T-helper 2 cell treated with Interferon-gamma antibody and Interleukin-4, amounts not matched to agents 100 ng/mL and 5 ng/mL, for 36 hours (primary cell): ENCODE data around the gene PTGES3. TPM values are rescaled to one million over a fixed set of nuclear protein-coding genes. Genes with fewer than 3 reads are reported as not detected.

Source experiments
- intact Hi-C: fragments of 100-400 bp; cut with micrococcal nuclease; formaldehyde crosslinking; loops from one replicate; pipeline ENCODE4 v1.15.1; 2023
- total RNA-seq: library from RNA; stranded (reverse); gene quantifications from 2 replicates; pipeline ENCODE4 v1.2.3, GENCODE V29; 2022

The PTGES3 gene
- total RNA-seq, 1 donor from 2014 or later = 260 TPM

- intact Hi-C loops = loop anchor here (5.0 to 10.0 kb wide), 5 partner anchors 297 to 1123 kb away; partner anchors contain the start of genes CDK4, IL23A, MARCHF9 and NAB2
These were observed 56.0 kb downstream of the PTGES3 start for GRCh38 chr12:56631790-56632700.

- intact Hi-C loops = loop anchor here (5.0 to 10.0 kb wide), 5 partner anchors 295 to 1125 kb away; partner anchors contain the start of genes CDK4, IL23A, MARCHF9 and NAB2
These were observed 57.9 kb downstream of the PTGES3 start, which contains the start of gene BAZ2A for GRCh38 chr12:56630180-56630632. Gene BAZ2A (minus strand): TSS chr12:56630326. CDS start chr12:56617530, 12,796 bp downstream.

GRCh38 chr12:56629459-56630179, 58.5 kb downstream of the PTGES3 start:
- intact Hi-C loops = loop anchor here (5.0 to 10.0 kb wide), 5 partner anchors 295 to 1125 kb away; partner anchors contain the start of genes CDK4, IL23A, MARCHF9 and NAB2

DNA sequence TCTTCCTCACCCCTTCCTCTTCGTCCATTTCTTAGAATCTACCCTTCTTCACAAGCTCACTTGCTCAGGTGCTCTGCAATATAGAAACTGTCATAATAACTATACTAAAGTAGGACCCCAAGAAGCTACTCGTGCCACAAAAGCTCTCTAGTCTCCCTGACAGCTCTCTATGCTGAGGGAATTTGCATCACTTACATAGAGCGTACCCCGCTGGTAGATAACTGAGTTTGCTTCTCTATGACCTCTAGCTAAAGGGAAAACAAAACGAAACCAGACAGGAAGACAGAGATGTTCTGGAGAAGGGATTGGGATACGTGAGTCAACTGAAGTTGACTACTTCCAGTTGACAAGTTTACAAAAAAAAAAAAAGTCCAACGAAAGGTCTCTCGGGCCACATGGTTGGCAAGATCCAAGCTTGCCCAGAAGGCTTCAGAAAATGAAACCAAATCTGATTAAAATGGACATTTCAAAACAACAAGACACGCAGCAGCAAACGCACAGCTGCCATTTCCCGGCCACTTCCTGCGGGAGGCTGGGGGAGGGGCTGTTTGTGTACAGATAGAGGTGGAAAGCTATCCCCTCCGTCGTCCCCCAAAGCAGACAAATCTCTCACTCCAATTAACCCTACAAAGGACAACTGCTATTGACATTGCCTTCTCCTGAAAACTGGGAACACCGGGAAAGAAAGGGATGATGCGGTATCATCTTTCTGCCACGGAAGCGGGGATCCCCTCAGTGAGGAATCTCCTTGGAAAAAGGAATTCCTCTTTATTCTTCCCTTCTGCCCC, 59.2 kb downstream of the PTGES3 start:
- intact Hi-C loops = loop anchor here (1.0 kb wide), 1 partner anchor 7 kb away; no protein-coding TSS in a partner anchor

GRCh38 chr12:56626701-56627100, 61.4 kb downstream of the PTGES3 start:
- intact Hi-C loops = no loop called here

GRCh38 chr12:56622535-56622934, 65.5 kb downstream of the PTGES3 start:
- intact Hi-C loops = no loop called here

DNA sequence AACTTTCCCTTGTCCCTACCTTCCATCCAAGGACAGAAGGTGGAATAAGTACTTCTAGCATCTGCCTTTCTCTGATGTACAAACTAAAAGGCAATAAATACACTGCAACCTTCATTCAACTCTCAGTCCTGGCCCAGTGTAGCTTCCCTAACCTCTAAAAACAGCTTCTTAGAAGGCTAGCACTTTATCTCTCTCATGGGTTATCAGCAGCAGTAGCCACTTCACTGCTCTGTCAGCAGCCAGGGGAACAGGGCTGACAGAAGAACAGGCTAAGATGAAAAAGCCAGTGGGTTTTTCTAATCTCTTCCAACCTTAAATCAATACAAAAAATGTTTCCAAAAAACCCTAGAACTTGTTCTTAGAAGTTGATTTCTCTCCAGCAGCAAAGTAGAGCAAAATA, 71.2 kb downstream of the PTGES3 start:
- intact Hi-C loops = no loop called here

DNA sequence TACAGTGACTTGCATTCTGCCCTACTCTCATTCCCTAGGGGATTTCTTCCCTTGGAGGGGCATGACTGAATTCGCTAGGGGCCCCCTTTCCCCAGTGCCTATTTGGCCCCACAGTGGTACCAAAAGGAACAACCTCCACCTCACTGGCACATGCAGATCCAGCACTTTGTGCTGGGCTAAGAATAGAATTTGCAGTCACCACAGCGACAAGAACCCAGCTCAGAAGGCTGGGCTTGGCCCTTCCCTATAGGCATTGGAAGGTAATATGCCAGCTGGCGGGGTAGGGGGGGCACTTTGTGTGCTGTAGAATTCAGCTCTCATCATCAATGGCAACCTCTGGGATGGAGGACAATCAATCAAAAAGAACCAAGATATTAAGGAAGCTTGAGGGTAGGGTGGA, 71.8 kb downstream of the PTGES3 start:
- intact Hi-C loops = no loop called here

DNA sequence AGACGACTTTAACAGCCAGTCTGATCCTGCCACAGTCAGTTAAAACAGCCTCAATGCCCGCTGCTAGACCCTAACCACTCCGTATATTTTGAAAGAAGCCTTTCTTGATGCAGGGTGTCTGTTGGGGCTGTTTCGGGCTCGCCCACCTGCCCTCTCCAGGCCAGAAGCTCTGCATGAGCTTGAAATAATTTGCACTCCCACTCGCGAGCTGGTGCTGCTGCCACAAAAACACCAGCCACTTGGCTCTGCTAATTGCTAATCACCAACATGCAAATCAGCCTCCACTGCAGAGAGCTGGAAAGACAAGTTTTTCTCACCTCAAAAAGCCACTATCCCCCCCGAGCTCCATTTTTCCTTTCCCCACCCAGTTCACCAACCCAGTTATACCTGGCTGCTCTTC, 73.5 kb downstream of the PTGES3 start:
- intact Hi-C loops = no loop called here

Other genes starting within 250 kb of the PTGES3 start
- gene TIMELESS, start 238.9 kb downstream of the PTGES3 start, total RNA-seq = 56.1 and 56.9 TPM in 2 replicates
- gene MIP, start 233.6 kb downstream of the PTGES3 start, total RNA-seq = not detected in 2 replicates
- gene SPRYD4, start 219.7 kb downstream of the PTGES3 start, total RNA-seq = 4.4 TPM in 2 replicates
- gene GLS2, start 200.1 kb downstream of the PTGES3 start, total RNA-seq = 0.55 and 0.89 TPM in 2 replicates
- gene RBMS2, start 166.5 kb downstream of the PTGES3 start, total RNA-seq = 6.4 and 8.7 TPM in 2 replicates
- gene BAZ2A, start 58.0 kb downstream of the PTGES3 start, total RNA-seq = 98.2 and 101 TPM in 2 replicates
- gene ATP5F1B, start 42.3 kb downstream of the PTGES3 start, total RNA-seq = 509 and 518 TPM in 2 replicates
- gene NACA, start 37.0 kb upstream of the PTGES3 start, total RNA-seq = 851 and 898 TPM in 2 replicates
- gene PRIM1, start 64.0 kb upstream of the PTGES3 start, total RNA-seq = 49.7 and 54.7 TPM in 2 replicates
- gene HSD17B6, start 75.0 kb upstream of the PTGES3 start, total RNA-seq = 1.2 and 2.0 TPM in 2 replicates
- not detected in 2 replicates for gene SDR9C7, start 246.1 kb upstream of the PTGES3 start, total RNA-seq